LHCN-M2 (cell line): ENCODE data around the gene OTUD6A. TPM values are rescaled to one million over a fixed set of nuclear protein-coding genes. Genes with fewer than 3 reads are reported as not detected.
"Not testable (repeated sequence)": the region's sequence is repeated elsewhere in the genome, so short reads cannot be mapped to it uniquely, and the experiment has no call there.

ENCODE experiments used
- DNase-seq: peaks from one replicate; pipeline ENCODE4 v3.0.0-alpha.2; 2012; ENCODE audit warnings: low read depth
- total RNA-seq: library from RNA; depleted of rRNA; stranded (reverse); fragments of >200 nt; gene quantifications from 2 replicates; pipeline ENCODE4 v1.2.3, GENCODE V29; 2014

Gene OTUD6A
- total RNA-seq, 1 experiment from 2014 or later = not detected

DNA sequence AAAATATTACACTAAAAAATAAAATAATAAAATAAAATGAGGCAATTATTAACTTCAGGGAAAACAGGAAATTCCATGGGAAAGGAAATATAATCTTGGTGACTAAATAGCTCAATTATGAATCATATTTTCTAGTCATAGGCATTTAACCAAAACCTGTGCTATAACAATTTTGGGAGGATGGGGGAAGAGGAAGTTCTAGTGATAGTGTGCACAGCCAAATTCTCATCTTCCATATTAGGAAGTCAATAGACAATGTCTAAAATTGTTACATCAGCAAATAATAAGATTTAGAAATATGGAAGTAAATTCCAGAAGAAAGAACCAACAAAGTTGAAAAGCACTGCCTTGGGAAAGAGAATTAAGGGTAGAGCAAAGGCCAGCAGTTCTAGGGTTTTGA is 15.3 kb upstream of the OTUD6A start:
- DNase-seq = peak; percentile 66

- DNase-seq = no peak
Measured at GRCh38 chrX:70049406-70049805, 12.9 kb upstream of the OTUD6A start.

DNA sequence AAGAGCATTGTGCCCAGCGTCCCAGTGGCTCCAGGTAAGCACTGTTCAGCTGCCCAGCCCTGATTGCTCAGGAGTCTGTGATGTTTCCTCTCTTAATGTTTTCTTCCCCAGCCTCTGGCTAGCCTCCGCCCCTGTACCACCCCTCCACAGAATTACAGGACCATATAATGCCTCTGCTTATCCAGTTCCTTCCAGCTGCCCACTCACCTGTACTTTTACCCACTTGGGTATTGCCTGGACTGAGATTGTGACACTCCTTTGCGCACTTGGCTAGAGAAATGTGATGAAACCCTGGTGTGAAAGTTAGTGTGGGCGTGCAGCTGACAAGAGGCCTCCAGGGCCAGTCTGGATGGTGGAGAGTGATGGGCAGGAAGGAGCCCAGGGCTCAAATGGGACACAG is 12.3 kb upstream of the OTUD6A start, which contains the start of gene AWAT2:
AWAT2 (minus strand) TSS at position 14 of the 400 bp plus-strand sequence; CDS start at position 8, 6 bp downstream.
- no peak for DNase-seq

DNA sequence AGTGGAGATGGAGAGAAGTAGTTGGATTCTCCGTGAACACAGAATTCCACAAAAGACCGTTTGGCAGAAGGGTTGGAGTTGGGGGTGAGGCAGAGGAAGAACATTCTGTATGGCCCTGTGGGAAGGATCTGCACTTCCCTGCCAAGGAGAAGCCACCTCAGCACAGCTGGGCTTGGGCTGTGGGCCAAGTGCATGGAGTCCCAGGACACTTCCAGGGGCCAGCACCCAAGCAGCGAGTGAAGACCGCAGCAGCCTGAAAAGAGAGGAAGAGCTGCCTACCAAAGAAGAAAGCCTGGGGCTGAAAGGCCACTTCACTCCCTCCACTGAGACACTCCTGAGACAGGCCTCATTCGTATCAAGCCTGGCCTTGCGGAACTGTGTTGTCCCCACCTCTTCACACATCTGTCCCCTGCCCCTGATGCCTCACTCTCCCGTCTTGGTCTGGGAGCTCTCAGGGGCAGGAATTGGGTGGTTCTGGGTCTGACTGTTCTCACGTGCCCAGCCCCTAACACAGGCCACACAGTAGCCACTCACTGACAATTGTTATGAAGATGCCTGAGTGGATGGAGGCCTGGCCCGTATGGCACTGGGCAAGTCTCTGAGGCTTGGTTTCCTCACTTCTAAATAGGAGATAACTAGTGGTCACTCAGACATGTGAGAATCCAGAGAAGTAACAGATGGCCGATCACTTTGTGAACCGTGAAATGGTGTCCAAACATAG is 9.2 kb upstream of the OTUD6A start:
- DNase-seq = no peak

DNA sequence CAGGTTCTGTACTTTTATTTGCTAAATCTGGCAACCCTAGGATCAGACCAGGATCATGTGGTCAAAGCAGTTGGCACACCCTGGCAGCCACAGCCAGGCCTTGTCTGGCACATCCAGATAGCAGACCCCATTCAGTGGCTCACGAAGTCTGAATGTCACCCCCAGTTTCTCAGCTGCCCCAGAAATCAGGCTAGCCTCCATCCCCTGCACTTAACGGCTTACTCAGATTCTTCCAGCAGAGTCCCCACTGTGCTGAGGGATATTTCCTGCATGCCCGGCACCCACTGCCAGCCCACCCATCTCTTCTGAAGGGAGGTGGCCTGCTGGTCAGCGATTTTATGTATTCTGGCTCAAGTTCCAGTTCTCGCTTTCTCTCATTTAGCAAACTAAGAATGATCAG is 7.9 kb upstream of the OTUD6A start:
- DNase-seq = no peak

DNA sequence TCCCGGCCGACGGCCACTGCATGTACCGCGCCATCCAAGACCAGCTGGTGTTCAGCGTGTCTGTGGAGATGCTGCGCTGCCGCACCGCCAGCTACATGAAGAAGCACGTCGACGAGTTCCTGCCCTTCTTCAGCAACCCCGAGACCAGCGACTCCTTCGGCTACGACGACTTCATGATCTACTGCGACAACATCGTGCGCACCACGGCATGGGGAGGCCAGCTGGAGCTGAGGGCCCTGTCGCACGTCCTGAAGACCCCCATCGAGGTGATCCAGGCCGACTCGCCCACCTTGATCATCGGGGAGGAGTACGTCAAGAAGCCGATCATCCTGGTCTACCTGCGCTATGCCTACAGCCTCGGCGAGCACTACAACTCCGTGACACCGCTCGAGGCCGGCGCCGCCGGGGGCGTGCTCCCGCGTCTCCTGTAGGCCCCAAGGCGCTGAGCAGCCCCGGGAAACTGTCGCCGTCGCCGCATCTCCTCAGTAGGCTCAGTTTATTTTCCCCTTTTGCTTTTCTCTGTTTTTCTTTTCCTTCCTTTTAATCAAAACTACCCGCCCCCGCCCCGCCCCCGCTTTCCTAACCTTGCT is 799 bp downstream of the OTUD6A start:
- no peak for DNase-seq

GRCh38 chrX:70066646-70067045 is 4.4 kb downstream of the OTUD6A start:
- DNase-seq = no peak

GRCh38 chrX:70079297-70079696 is 17.0 kb downstream of the OTUD6A start:
- no peak for DNase-seq

- DNase-seq = no peak
Measured at GRCh38 chrX:70079870-70080269, 17.6 kb downstream of the OTUD6A start.

GRCh38 chrX:70082723-70083122 is 20.5 kb downstream of the OTUD6A start:
- DNase-seq = no peak

- no peak for DNase-seq
Measured at GRCh38 chrX:70084592-70085240, 22.5 kb downstream of the OTUD6A start.

DNA sequence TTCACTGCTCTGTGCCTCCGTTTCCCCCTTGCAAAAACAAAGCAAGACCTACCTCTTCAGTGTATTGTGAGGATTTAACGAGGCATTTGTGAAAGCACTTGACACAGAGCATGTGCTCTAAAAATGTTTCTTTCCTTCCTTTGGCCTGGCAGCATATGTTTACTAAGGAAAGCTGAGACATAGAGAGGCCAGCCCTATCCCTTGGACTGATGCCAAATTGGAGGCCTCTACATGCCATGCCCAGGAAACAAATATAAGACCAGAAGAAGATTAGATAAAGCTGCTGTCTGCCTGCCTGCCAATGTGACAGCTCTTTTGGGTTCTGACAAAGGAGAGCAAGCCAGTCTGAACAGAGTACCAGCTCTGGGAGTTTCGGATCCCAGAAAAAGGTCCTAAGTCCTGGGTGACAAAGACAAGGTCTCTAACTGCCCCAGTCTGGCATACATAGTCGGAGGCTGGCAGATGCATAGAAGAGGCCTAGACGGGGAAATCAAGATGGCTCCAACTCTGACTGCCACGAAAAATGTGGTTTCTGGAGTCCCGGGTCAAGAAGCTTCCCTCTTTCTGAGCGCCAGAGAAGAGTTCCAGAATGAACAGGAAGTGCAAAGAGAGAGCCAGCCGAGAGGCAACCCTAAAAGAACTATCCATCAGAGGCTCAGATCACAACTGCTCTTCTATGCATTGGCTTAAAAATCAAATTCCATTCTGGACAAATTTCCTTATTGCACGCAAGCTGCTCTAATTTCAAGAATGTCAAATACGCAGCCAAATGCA is 25.8 kb downstream of the OTUD6A start:
- DNase-seq = peak; percentile 9

GRCh38 chrX:70088751-70089150 is 26.5 kb downstream of the OTUD6A start:
- no peak for DNase-seq

DNA sequence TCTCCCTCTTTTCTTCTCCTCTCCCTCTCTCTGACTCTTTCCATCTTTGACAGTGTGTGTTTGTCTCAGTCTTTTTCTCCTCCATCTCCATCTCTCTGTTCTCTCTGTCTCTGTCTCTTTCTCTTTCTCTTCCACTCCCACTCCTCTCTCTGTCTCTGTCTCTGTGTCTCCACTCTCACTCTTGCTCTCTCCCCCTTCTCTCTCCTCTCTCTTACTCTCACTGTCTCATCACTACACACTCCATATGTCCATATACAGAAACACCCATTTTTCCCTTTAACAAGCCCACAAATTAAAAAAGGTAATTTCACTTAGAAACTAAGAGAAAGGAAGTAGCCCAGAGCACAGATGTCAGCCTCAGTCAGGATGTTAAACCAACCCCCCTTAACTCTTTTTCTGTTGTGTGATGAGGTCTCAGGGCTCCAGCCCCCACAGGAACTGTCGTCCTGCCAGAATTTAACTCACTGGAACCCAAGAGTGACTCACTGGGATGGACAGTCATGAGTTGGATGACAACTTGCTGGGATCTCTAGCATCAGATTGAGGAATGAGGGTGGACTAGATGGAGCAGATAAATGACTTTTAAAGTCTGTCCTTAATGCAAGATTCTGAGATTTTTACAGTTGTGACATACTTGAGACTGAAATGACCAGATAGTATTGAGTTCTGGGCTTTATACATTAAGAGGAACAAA is 27.5 kb downstream of the OTUD6A start:
- peak; percentile 37 for DNase-seq

GRCh38 chrX:70092247-70092646 is 30.0 kb downstream of the OTUD6A start:
- DNase-seq = no peak

DNA sequence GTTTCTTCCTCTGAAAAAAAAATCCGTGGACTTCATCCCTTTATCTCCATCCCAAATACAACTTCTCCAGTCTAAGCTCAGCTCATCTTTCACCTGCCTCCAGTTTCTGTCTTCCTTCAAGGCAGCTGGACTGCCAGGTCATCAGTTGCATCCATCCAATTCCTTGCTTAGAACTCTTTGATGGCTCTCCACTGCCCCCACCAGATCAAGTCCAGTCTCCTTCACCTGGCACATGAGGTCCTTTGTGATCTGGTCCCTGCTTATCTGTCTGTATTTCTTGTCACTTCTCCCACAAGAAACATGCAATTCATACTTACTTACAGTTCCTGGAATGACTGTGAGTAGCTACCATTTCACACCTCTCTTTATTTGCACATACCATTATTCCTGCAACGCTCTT is 33.8 kb downstream of the OTUD6A start:
- DNase-seq = peak; percentile 9

GRCh38 chrX:70105229-70105628 is 43.0 kb downstream of the OTUD6A start:
- DNase-seq = no peak

- DNase-seq = not testable (repeated sequence)
Measured at GRCh38 chrX:70111436-70112026, 49.3 kb downstream of the OTUD6A start.
